Limb (tissue), 2 donors: ENCODE results near the gene PPARD.
"Not testable (repeated sequence)": the region's sequence is repeated elsewhere in the genome, so short reads cannot be mapped to it uniquely, and the experiment has no call there.

ENCODE experiments used
- DNase-seq, 2 donors: peaks; one replicate each; pipeline ENCODE4 v3.0.0-alpha.2; 2016; ENCODE audit errors: extremely low spot score in 2 of 2

The PPARD gene

GRCh38 chr6:35342258-35343091 is at the start of gene PPARD:
Gene PPARD (plus strand): TSS chr6:35342558. CDS start chr6:35411088, 68,530 bp downstream.
- DNase-seq: peak; percentile 97 to 99

DNA sequence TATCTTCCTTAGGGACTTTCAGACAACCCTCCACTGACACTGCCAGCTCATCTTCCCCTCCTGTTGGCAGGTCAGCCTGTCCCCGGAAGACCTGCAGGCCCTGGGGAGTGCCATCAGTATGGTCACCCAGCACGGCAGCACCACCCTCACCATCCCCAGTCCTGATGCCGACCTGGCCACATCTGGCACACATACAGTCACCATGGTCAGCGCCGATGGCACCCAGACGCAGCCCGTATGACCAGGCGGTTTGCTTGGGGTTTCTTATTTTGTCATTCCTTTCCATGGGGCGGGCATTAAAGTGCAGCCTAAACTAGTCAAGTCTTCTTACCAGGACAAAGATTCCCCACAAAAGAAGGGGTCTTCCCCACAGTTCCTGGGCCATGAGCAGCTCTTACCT is 48.7 kb upstream of the PPARD start:
- no peak for DNase-seq

- no peak for DNase-seq
These were observed 47.9 kb upstream of the PPARD start for GRCh38 chr6:35294308-35294945.

- DNase-seq: no peak
These were observed 47.3 kb upstream of the PPARD start for GRCh38 chr6:35295036-35295435.

DNA sequence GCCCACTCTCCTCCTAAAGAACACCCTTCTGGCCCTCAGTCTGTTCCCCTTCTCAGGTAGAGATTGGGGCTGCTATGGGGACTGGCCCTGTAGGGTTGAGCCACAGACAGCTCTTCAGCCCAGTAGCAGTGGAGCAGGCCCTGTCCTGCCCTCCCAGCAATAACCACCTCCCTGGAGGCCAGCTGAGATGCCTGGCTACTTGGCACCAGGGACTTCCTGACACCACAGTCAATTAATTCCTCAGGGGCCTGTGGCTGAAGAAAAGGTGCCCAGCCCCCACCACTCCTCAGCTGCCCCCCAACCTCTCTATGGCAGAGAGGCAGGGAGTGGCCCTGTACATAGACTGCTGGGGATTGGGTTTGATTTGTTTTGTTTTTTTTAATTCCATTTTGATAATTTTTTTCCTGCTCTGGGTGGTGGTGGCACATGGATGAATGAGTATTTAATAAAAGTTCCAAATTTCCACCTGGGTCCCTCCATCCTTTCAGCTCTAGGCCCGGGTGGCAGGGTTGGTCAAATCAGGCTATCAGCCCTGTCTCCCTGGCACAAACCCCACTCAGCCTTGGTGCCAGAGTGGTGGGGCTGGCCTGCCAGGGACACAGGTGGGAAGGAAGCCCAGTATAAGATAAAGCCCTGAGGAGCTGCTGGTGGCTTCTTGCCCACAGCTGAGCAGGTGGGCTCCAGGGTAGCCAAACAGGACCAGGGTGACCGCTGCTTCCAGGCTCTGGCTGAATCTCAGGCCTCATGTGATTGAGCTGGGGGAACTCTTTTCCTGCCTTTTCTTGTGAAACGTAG is 46.6 kb upstream of the PPARD start:
- no peak for DNase-seq

- DNase-seq: no peak
These were observed 45.3 kb upstream of the PPARD start for GRCh38 chr6:35296931-35297600.

- peak; percentile 85 for DNase-seq
These were observed 44.5 kb upstream of the PPARD start, which contains the start of gene DEF6 for GRCh38 chr6:35297601-35298481. Gene DEF6 (plus strand): TSS chr6:35297818. CDS start chr6:35297857, 39 bp downstream.

- DNase-seq: no peak
These were observed 43.7 kb upstream of the PPARD start for GRCh38 chr6:35298625-35299140.

- no peak for DNase-seq
These were observed 42.7 kb upstream of the PPARD start for GRCh38 chr6:35299674-35300073.

- no peak for DNase-seq
These were observed 41.5 kb upstream of the PPARD start for GRCh38 chr6:35300848-35301247.

GRCh38 chr6:35302604-35303241 is 39.6 kb upstream of the PPARD start:
- DNase-seq: no peak

GRCh38 chr6:35304299-35304698 is 38.1 kb upstream of the PPARD start:
- no peak for DNase-seq

GRCh38 chr6:35305117-35305516 is 37.2 kb upstream of the PPARD start:
- no peak for DNase-seq

- not testable (repeated sequence) for DNase-seq
These were observed 35.2 kb upstream of the PPARD start for GRCh38 chr6:35307138-35307537.

DNA sequence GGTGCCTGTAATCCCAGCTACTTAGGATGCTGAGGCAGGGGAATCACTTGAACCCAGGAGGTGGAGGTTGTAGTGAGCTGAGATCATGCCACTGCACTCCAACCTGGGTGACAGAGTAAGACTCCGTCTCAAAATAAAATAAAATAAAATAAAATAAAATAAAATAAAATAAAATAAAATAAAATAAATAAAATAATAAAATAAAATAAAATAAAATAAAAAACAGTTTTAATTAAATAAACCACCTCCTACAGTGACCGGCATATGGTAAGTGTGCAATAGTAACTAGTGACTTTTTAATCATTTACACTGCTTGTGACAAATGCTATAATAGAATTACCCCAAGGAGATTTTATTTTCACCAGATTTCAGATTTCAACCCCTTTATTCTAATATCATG is 33.8 kb upstream of the PPARD start:
- DNase-seq: not testable (repeated sequence)

DNA sequence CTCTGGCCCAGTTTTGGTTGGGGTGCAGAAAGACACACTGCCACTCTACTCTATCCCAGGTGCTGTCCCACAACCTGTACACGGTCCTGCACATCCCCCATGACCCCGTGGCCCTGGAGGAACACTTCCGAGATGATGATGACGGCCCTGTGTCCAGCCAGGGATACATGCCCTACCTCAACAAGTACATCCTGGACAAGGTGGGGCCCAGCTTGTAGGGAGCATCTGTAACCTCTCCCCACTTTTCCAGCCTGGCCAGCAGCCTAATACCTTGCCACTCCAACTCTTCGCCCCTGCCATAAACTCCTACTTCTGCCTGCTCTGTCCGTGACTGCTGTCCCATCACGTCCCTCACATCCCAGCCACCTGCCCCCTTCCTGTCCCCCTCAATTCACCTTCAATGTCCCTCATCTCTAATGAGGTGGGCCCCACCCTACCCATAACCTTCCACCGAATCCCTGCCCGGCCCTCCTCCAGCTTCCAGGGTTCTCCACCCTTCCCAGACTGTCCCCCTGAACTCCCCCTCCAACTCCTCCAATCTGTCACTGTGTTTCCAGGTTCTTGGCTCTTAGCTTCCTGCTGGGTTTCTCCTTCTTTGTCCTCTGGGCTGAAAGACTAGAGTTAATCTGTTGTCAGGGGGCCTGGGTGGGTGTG is 32.6 kb upstream of the PPARD start:
- DNase-seq: no peak

DNA sequence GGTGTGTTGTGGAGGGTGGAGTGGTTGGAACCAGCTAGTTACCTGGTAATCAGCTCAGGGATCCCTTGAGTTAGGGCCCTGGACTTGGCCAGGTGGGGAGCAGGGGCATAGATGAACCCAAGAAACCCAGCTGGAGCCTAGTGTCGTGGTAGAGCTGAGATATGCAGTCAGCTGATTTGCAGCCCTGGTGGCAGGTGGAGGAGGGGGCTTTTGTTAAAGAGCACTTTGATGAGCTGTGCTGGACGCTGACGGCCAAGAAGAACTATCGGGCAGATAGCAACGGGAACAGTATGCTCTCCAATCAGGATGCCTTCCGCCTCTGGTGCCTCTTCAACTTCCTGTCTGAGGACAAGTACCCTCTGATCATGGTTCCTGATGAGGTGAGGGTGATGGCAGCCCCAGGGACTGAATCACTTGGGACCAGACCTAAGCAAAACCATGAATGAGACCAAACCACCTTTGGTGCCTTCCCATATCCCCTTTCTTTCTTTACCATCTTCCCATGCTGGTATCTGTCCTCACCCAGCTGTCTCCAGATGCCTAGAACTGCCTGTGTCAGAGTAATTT is 32.0 kb upstream of the PPARD start:
- no peak for DNase-seq

DNA sequence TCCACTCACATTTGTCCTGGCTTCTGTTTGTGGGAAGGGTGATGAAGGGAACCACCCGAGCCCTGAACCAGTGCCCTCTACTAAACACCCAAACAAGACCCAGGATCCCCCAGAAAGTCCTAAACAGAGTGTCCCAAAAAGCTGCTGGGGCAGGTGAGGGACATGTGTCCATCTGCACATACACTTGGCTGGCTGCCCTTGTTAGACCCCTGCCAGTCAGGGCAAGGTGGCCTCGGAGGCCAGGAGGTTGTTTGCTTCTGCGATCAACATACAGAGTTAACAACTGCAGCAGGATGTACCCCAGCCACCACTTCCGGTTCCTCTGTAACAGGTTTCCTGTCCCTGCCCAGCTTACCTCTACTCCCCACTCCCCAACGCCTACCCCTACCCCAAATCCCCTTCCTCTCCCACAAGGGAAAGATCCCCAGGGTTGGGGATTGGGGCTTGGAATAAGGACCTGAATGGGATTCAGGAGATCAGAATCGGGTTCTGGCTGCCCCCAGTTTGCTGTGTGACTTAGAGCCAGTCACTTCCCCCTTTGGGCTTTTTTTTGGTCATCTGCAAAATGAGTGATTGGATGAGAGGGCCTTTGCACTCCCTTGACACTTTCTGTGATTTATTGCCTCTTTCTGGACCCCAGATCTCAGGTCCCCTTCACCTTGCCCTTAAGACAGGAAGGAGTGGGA is 30.8 kb upstream of the PPARD start:
- no peak for DNase-seq
